ENCODE measurements around the gene FKBP10.
A peak's percentile ranks its signal among the peaks of the same experiment; 100 is the strongest.

The FKBP10 gene

GRCh38 chr17:41787021-41787418, 25.8 kb upstream of the FKBP10 start:
- H4K20me1 ChIP-seq (ENCODE audit: insufficient read depth, low read length, poor library complexity, severe bottlenecking), result peaks cover 25% of the 10 kb centered on the region
- H3K9ac ChIP-seq (ENCODE audit: low read depth, low read length, poor library complexity, severe bottlenecking), result no peak overlapping the region
- TF ChIP-seq CTCF (conservative IDR thresholded peaks at IDR 0.05; ENCODE audit: low read length) (no peak), EZH2phosphoT487 (IDR thresholded peaks at IDR 0.05; ENCODE audit: borderline replicate concordance) (no peak)
- no peak overlapping the region for H3K4me3 ChIP-seq (ENCODE audit: low read length, poor library complexity, severe bottlenecking)
- H2AFZ ChIP-seq (ENCODE audit: low read length), result no peak overlapping the region
- H3K9me2 ChIP-seq (replicated peaks; ENCODE audit: low read depth, low read length), result no peaks in the 10 kb centered on the region
- H3K36me3 ChIP-seq (ENCODE audit: insufficient read depth, low read length), result no peaks in the 10 kb centered on the region
- H3K79me2 ChIP-seq (ENCODE audit: insufficient read depth, low read length), result peaks cover 30% of the 10 kb centered on the region
- peak overlapping the region; percentile 40 for H3K4me2 ChIP-seq (ENCODE audit: low read depth, low read length, poor library complexity, severe bottlenecking)
- H3K27me3 ChIP-seq (ENCODE audit: insufficient read depth, low read length, poor library complexity, severe bottlenecking), result no peaks in the 10 kb centered on the region
- no peaks in the 10 kb centered on the region for H3K9me3 ChIP-seq (ENCODE audit: insufficient read depth, low read depth, low read length)
- peaks cover 53% of the 10 kb centered on the region for H3K4me1 ChIP-seq (ENCODE audit: insufficient read depth, low read length, poor library complexity, severe bottlenecking)
- no peaks in the 10 kb centered on the region for H3F3A ChIP-seq (ENCODE audit: low read depth)

GRCh38 chr17:41792845-41793783, 19.7 kb upstream of the FKBP10 start:
- Histone ChIP-seq H3F3A (ENCODE audit: low read depth) (no peaks in the 10 kb centered on the region), H3K4me2 (ENCODE audit: low read depth, low read length, poor library complexity, severe bottlenecking) (peak overlapping the region; percentile 24), H3K4me1 (ENCODE audit: insufficient read depth, low read length, poor library complexity, severe bottlenecking) (peaks cover 24% of the 10 kb centered on the region), H4K20me1 (ENCODE audit: insufficient read depth, low read length, poor library complexity, severe bottlenecking) (no peaks in the 10 kb centered on the region), H3K27me3 (ENCODE audit: insufficient read depth, low read length, poor library complexity, severe bottlenecking) (no peaks in the 10 kb centered on the region), H3K9me2 (replicated peaks; ENCODE audit: low read depth, low read length) (no peaks in the 10 kb centered on the region), H3K36me3 (ENCODE audit: insufficient read depth, low read length) (no peaks in the 10 kb centered on the region), H3K9ac (ENCODE audit: low read depth, low read length, poor library complexity, severe bottlenecking) (no peak overlapping the region), H3K9me3 (ENCODE audit: insufficient read depth, low read depth, low read length) (no peaks in the 10 kb centered on the region), H2AFZ (ENCODE audit: low read length) (peak overlapping the region; percentile 8; the same call in 1 of the 2 replicates), H3K79me2 (ENCODE audit: insufficient read depth, low read length) (no peaks in the 10 kb centered on the region), H3K4me3 (ENCODE audit: low read length, poor library complexity, severe bottlenecking) (no peak overlapping the region)
- no peak for TF ChIP-seq EZH2phosphoT487 (IDR thresholded peaks at IDR 0.05; ENCODE audit: borderline replicate concordance)
- no peak for TF ChIP-seq CTCF (conservative IDR thresholded peaks at IDR 0.05; ENCODE audit: low read length)

- no peaks in the 10 kb centered on the region for H4K20me1 ChIP-seq (ENCODE audit: insufficient read depth, low read length, poor library complexity, severe bottlenecking)
- H3K9me2 ChIP-seq (replicated peaks; ENCODE audit: low read depth, low read length), result no peaks in the 10 kb centered on the region
- H3K79me2 ChIP-seq (ENCODE audit: insufficient read depth, low read length), result no peaks in the 10 kb centered on the region
- H3K9ac ChIP-seq (ENCODE audit: low read depth, low read length, poor library complexity, severe bottlenecking), result no peak overlapping the region
- no peaks in the 10 kb centered on the region for H3K9me3 ChIP-seq (ENCODE audit: insufficient read depth, low read depth, low read length)
- no peak overlapping the region for H3K4me2 ChIP-seq (ENCODE audit: low read depth, low read length, poor library complexity, severe bottlenecking)
- no peak for TF ChIP-seq CTCF (conservative IDR thresholded peaks at IDR 0.05; ENCODE audit: low read length)
- no peak for TF ChIP-seq EZH2phosphoT487 (IDR thresholded peaks at IDR 0.05; ENCODE audit: borderline replicate concordance)
- H3K4me1 ChIP-seq (ENCODE audit: insufficient read depth, low read length, poor library complexity, severe bottlenecking), result peaks cover 18% of the 10 kb centered on the region
- H3F3A ChIP-seq (ENCODE audit: low read depth), result no peaks in the 10 kb centered on the region
- no peak overlapping the region for H2AFZ ChIP-seq (ENCODE audit: low read length)
- H3K4me3 ChIP-seq (ENCODE audit: low read length, poor library complexity, severe bottlenecking), result no peak overlapping the region
- H3K36me3 ChIP-seq (ENCODE audit: insufficient read depth, low read length), result no peaks in the 10 kb centered on the region
- no peaks in the 10 kb centered on the region for H3K27me3 ChIP-seq (ENCODE audit: insufficient read depth, low read length, poor library complexity, severe bottlenecking)
Measured at GRCh38 chr17:41793784-41794539, 18.8 kb upstream of the FKBP10 start.
